ENCODE data around the gene KLK3. TPM values are rescaled to one million over a fixed set of nuclear protein-coding genes. Genes with fewer than 3 reads are reported as not detected.

The KLK3 gene
- total and polyA plus RNA-seq, 2 donors (not counting 1 experiment from before 2014, with no cell fraction given) = not detected

DNA sequence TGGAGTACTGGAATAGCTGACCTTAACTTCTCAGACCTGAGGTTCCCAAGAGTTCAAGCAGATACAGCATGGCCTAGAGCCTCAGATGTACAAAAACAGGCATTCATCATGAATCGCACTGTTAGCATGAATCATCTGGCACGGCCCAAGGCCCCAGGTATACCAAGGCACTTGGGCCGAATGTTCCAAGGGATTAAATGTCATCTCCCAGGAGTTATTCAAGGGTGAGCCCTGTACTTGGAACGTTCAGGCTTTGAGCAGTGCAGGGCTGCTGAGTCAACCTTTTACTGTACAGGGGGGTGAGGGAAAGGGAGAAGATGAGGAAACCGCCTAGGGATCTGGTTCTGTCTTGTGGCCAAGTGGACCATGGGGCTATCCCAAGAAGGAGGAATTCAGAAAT lies 6.3 kb downstream of the KLK3 start:
- WGBS (ENCODE audit: insufficient coverage) = 82% methylated on average over 5 of the region's 5 CpGs
- Histone ChIP-seq H3K4me1 (ENCODE audit: control insufficient read depth in 2 of 2, insufficient read depth in 2 of 2, low read length in 2 of 2) (no peaks in the 10 kb centered on the region), H3K9ac (ENCODE audit: low read length) (no peak overlapping the region)

DNA sequence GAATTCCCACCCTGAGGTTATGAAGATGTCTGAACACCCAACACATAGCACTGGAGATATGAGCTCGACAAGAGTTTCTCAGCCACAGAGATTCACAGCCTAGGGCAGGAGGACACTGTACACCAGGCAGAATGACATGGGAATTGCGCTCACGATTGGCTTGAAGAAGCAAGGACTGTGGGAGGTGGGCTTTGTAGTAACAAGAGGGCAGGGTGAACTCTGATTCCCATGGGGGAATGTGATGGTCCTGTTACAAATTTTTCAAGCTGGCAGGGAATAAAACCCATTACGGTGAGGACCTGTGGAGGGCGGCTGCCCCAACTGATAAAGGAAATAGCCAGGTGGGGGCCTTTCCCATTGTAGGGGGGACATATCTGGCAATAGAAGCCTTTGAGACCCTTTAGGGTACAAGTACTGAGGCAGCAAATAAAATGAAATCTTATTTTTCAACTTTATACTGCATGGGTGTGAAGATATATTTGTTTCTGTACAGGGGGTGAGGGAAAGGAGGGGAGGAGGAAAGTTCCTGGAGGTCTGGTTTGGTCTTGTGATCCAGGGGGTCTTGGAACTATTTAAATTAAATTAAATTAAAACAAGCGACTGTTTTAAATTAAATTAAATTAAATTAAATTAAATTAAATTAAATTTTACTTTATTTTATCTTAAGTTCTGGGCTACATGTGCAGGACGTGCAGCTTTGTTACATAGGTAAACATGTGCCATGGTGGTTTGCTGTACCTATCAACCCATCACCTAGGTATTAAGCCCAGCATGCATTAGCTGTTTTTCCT lies 7.0 kb downstream of the KLK3 start:
- 95% methylated on average over 3 of the region's 7 CpGs for WGBS (ENCODE audit: insufficient coverage)
- H3K27ac Mint-ChIP-seq = no peak overlapping the region
- ChIA-PET CTCF (interaction anchor here (0.6 to 1.4 kb wide), 3 partner anchors 12 to 132 kb away, joined by 3 read pairs; partner anchors contain the start of gene KLK2), POLR2A (no interaction called here)
- peaks cover 53% of the 10 kb centered on the region for H3K27me3 Mint-ChIP-seq
- H2AFZ ChIP-seq (ENCODE audit: insufficient read depth, low read depth, low read length, poor library complexity, severe bottlenecking) = no peak overlapping the region
- no peaks in the 10 kb centered on the region for H4K20me1 ChIP-seq (ENCODE audit: control insufficient read depth, insufficient read depth, low read length, poor library complexity, severe bottlenecking)
- peaks cover 0 to 22% (median 2%) of the 10 kb centered on the region in 4 experiments for H3K27me3 ChIP-seq (replicated peaks in 1 of 4; ENCODE audit: control extremely low read depth in 1 of 4, control insufficient read depth in 3 of 4, insufficient read depth in 4 of 4, low read length in 3 of 4)
- H3K9me3 Mint-ChIP-seq (ENCODE audit: insufficient read depth) = no peaks in the 10 kb centered on the region
- no peak overlapping the region for H3K9ac ChIP-seq (ENCODE audit: low read length)
- no peak overlapping the region for H3K27ac ChIP-seq (ENCODE audit: low read length in 2 of 2)
- intact Hi-C loops (cut with micrococcal nuclease) = no loop called here
- H3K4me1 ChIP-seq (ENCODE audit: control insufficient read depth in 2 of 2, insufficient read depth in 2 of 2, low read length in 2 of 2) = no peaks in the 10 kb centered on the region
- peaks cover 2% of the 10 kb centered on the region for H3K4me1 Mint-ChIP-seq
- H3K4me2 ChIP-seq (replicated peaks; ENCODE audit: low read depth, low read length, poor library complexity, severe bottlenecking) = no peak overlapping the region
- H3K9me3 ChIP-seq (ENCODE audit: control extremely low read depth in 1 of 3, control insufficient read depth in 2 of 3, insufficient read depth in 1 of 3, low read length in 2 of 3) = peaks cover 0 to 13% (median 4%) of the 10 kb centered on the region in 3 donors
- ATAC-seq (ENCODE audit: low read depth) = no peak
- no peak for TF ChIP-seq EZH2 (IDR thresholded peaks at IDR 0.05; ENCODE audit: borderline replicate concordance, insufficient read depth, low read depth, low read length, poor library complexity, severe bottlenecking)
- TF ChIP-seq, protein P1, sequence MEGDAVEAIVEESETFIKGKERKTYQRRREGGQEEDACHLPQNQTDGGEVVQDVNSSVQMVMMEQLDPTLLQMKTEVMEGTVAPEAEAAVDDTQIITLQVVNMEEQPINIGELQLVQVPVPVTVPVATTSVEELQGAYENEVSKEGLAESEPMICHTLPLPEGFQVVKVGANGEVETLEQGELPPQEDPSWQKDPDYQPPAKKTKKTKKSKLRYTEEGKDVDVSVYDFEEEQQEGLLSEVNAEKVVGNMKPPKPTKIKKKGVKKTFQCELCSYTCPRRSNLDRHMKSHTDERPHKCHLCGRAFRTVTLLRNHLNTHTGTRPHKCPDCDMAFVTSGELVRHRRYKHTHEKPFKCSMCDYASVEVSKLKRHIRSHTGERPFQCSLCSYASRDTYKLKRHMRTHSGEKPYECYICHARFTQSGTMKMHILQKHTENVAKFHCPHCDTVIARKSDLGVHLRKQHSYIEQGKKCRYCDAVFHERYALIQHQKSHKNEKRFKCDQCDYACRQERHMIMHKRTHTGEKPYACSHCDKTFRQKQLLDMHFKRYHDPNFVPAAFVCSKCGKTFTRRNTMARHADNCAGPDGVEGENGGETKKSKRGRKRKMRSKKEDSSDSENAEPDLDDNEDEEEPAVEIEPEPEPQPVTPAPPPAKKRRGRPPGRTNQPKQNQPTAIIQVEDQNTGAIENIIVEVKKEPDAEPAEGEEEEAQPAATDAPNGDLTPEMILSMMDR (IDR thresholded peaks at IDR 0.05) = no peak
- H3K4me3 ChIP-seq (ENCODE audit: control extremely low read depth in 1 of 5, extremely low read depth in 1 of 5, insufficient read depth in 1 of 5, low read depth in 2 of 5, low read length in 4 of 5) = no peak overlapping the region
- H3K79me2 ChIP-seq (ENCODE audit: control insufficient read depth, insufficient read depth, low read length) = no peaks in the 10 kb centered on the region
- no peak overlapping the region for H3K4me3 Mint-ChIP-seq
- no peaks in the 10 kb centered on the region for H3K36me3 ChIP-seq (replicated peaks in 1 of 2; ENCODE audit: control extremely low read depth in 1 of 2, control insufficient read depth in 1 of 2, extremely low read depth in 1 of 2, insufficient read depth in 2 of 2, low read length in 1 of 2)
- no peak for DNase-seq

More for the DNA sequence above, 6.3 kb downstream of the KLK3 start:
- Histone ChIP-seq H3K27ac (ENCODE audit: low read length in 2 of 2) (no peak overlapping the region), H3K27me3 (replicated peaks in 1 of 4; ENCODE audit: control extremely low read depth in 1 of 4, control insufficient read depth in 3 of 4, insufficient read depth in 4 of 4, low read length in 3 of 4) (peaks cover 0 to 28% (median 2%) of the 10 kb centered on the region in 4 experiments), H2AFZ (ENCODE audit: insufficient read depth, low read depth, low read length, poor library complexity, severe bottlenecking) (no peak overlapping the region), H3K9me3 (ENCODE audit: control extremely low read depth in 1 of 3, control insufficient read depth in 2 of 3, insufficient read depth in 1 of 3, low read length in 2 of 3) (peaks cover 0 to 17% (median 4%) of the 10 kb centered on the region in 3 donors), H3K79me2 (ENCODE audit: control insufficient read depth, insufficient read depth, low read length) (no peaks in the 10 kb centered on the region), H3K36me3 (replicated peaks in 1 of 2; ENCODE audit: control extremely low read depth in 1 of 2, control insufficient read depth in 1 of 2, extremely low read depth in 1 of 2, insufficient read depth in 2 of 2, low read length in 1 of 2) (no peaks in the 10 kb centered on the region), H3K4me3 (ENCODE audit: control extremely low read depth in 1 of 5, extremely low read depth in 1 of 5, insufficient read depth in 1 of 5, low read depth in 2 of 5, low read length in 4 of 5) (no peak overlapping the region), H3K4me2 (replicated peaks; ENCODE audit: low read depth, low read length, poor library complexity, severe bottlenecking) (no peak overlapping the region), H4K20me1 (ENCODE audit: control insufficient read depth, insufficient read depth, low read length, poor library complexity, severe bottlenecking) (no peaks in the 10 kb centered on the region)
- POLR2A ChIA-PET = no interaction called here
- ATAC-seq (ENCODE audit: low read depth) = no peak
- no peak for DNase-seq
- intact Hi-C loops (cut with micrococcal nuclease) = no loop called here
- peaks cover 52% of the 10 kb centered on the region for H3K27me3 Mint-ChIP-seq
- no peak overlapping the region for H3K27ac Mint-ChIP-seq
- H3K4me1 Mint-ChIP-seq = peaks cover 2% of the 10 kb centered on the region
- no peak overlapping the region for H3K4me3 Mint-ChIP-seq
- TF ChIP-seq EZH2 (IDR thresholded peaks at IDR 0.05; ENCODE audit: borderline replicate concordance, insufficient read depth, low read depth, low read length, poor library complexity, severe bottlenecking) = no peak
- TF ChIP-seq, protein P1 (IDR thresholded peaks at IDR 0.05) = no peak
- CTCF ChIA-PET = no interaction called here
- H3K9me3 Mint-ChIP-seq (ENCODE audit: insufficient read depth) = no peaks in the 10 kb centered on the region
